Vagina (tissue), 2 donors: ENCODE data around the gene CASTOR2. TPM values are rescaled to one million over a fixed set of nuclear protein-coding genes. Genes with fewer than 3 reads are reported as not detected.
"Not testable (repeated sequence)": the region's sequence is repeated elsewhere in the genome, so short reads cannot be mapped to it uniquely, and the experiment has no call there.

Experiments used
- DNase-seq, 2 donors: peaks; one replicate each; pipeline ENCODE4 v3.0.0-alpha.2; 2017; ENCODE audit errors: extremely low spot score in 2 of 2
- H3K27ac ChIP-seq: fragments of 200-600 bp; sonication (generic); one replicate; pipeline ENCODE4 v1.5.1; 2019
- H3K27me3 ChIP-seq: fragments of 200-600 bp; sonication (generic); one replicate; pipeline ENCODE4 v1.5.1; 2019
- H3K36me3 ChIP-seq, 2 donors: fragments of 200-600 bp; sonication (generic); one replicate each; pipeline ENCODE4 v1.5.1; 2017 to 2019
- H3K4me1 ChIP-seq: fragments of 200-600 bp; sonication (generic); one replicate; pipeline ENCODE4 v1.5.1; 2019
- H3K4me3 ChIP-seq, 2 donors: fragments of 200-600 bp; sonication (generic); 1 replicate in 1 of 2; 2 replicates in 1 of 2; pipeline ENCODE4 v1.5.1; 2016 to 2019
- H3K9me3 ChIP-seq: fragments of 200-600 bp; sonication (generic); one replicate; pipeline ENCODE4 v1.5.1; 2019
- POLR2A ChIP-seq, 2 donors: fragments of 450-650 bp; IDR thresholded peaks; one replicate each; pipeline ENCODE4 v1.6.1; 2017; ENCODE audit warnings: antibody characterized with exemption in 2 of 2, mild to moderate bottlenecking in 2 of 2, moderate library complexity in 2 of 2
- POLR2AphosphoS5 ChIP-seq, 2 donors: sonication (generic); formaldehyde crosslinking; IDR thresholded peaks; one replicate each; pipeline ENCODE4 v1.9.0; 2017; ENCODE audit warnings: antibody characterized with exemption in 2 of 2, mild to moderate bottlenecking in 2 of 2, low read depth in 1 of 2; ENCODE audit not compliant: insufficient read depth in 1 of 2
- intact Hi-C: fragments of 100-400 bp; cut with DNase I; formaldehyde crosslinking; loops from one replicate; pipeline ENCODE4 v1.15.1; 2023
- total RNA-seq: library from RNA; depleted of rRNA; stranded (reverse); fragments of >200 nt; gene quantifications from one replicate; pipeline ENCODE4 v1.2.3, GENCODE V29; 2016
- TF ChIP-seq, protein P1 (sequence below), 3 experiments: fragments of 450-650 bp in 2 of 3; fragments of 200-600 bp in 1 of 3; sonication (generic) in 1 of 3; IDR thresholded peaks; one replicate each; pipeline ENCODE4 v1.5.1; 2017 to 2019; ENCODE audit warnings: antibody characterized with exemption in 3 of 3, mild to moderate bottlenecking in 2 of 3, moderate library complexity in 2 of 3

The CASTOR2 gene
- total RNA-seq, 1 donor from 2014 or later, result 40.0 TPM

DNA sequence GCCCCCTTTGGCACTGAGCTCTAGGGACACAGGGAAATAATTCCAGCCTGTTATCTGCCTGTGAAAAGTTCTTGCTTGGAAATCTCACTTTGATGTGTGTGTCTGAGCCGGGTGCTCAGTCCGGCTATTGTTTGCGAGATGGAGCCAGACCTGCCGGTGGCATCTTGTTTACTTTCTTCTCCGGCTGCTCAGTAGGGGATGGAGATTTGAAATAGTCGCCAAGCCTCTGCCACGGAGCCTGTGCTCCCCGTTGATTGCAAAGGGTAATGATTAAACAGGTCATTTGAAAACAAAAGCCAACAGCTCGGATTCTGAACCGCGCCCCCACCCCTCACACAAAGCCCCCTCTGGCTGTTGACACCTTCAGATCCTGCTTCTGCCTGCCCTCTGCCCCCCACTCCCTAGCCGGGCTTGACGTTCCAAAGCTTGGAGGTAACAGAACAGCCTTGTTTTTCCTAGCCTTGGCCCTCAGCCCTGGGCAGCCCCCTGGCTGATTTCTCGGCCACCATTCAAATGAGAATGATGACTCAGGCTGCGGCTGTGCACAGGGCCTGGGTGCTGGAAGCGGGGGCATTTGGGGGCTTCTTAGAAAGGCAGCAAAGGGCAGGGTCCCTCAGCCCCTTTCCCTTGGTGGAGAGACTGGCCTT, 1.8 kb downstream of the CASTOR2 start:
- not testable (repeated sequence) for DNase-seq

DNA sequence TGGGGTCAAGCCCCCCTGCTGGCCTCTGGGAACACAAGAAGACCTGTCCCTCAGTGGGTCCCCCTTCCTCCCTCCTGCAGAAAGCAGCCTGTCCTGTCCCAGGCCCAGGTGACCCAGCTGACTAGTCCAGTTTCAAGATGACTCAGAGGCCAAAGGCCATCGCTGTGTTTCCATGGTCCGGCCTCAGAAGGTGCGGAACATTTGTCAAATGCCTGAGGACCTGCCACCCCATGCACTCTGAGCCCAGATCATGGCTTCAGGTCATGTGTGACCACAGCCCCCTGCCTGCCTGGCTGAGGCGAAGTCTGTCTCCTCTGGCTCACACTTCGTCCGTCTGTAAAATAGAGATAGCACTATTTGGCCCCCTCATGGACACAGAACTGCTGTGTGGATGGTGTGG, 2.4 kb downstream of the CASTOR2 start:
- not testable (repeated sequence) for H3K27ac ChIP-seq

More for the DNA sequence above, 1.8 kb downstream of the CASTOR2 start:
- H3K4me3 ChIP-seq, intact Hi-C loops, H3K27ac ChIP-seq, H3K36me3 ChIP-seq, H3K4me1 ChIP-seq, H3K9me3 ChIP-seq, H3K27me3 ChIP-seq: not testable (repeated sequence)

DNA sequence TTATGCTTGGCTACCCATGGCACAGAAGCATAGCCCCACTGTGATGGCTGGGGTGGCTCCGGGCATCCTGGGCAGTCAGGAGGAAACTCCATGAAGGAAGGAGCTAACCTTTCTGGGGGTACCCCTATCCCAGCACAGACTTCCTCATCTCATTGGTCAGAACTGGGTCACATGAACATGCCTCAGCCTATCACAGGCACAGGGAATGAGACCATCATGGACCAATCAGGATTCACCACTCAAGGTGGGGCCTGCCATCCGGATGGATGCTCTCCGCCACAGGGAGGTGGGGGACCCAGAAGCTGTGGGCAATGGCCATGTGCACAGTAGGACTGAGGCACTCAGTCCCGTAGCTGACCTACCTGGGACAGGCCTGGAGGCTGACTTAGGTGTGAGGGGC, 6.9 kb downstream of the CASTOR2 start:
- H3K4me3 ChIP-seq, intact Hi-C loops, DNase-seq, H3K27me3 ChIP-seq, H3K36me3 ChIP-seq, H3K9me3 ChIP-seq, H3K4me1 ChIP-seq, H3K27ac ChIP-seq: not testable (repeated sequence)

More for the DNA sequence above, 2.4 kb downstream of the CASTOR2 start:
- H3K9me3 ChIP-seq, H3K4me1 ChIP-seq, H3K36me3 ChIP-seq, DNase-seq, H3K27me3 ChIP-seq, H3K4me3 ChIP-seq, intact Hi-C loops: not testable (repeated sequence)

DNA sequence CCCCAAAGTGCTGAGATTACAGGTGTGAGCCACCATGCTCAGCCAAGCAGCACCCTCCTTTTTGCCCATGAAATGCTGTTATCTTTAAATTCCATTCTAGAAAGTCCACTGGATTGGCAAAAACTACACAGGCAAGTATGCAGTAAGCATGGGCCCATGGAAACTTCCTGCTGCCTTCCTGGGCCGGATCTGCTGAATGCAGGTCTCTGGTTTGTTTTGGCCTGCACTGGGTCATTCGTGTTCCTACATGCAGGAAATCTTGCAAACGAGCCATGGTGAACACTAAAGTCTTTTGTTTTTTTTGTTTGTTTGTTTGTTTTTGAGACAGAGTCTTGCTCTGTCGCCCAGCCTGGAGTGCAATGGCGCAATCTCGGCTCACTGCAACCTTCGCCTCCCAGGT, 7.9 kb downstream of the CASTOR2 start:
- H3K9me3 ChIP-seq, intact Hi-C loops, H3K27me3 ChIP-seq, H3K36me3 ChIP-seq, DNase-seq, H3K4me1 ChIP-seq, H3K27ac ChIP-seq, H3K4me3 ChIP-seq: not testable (repeated sequence)

DNA sequence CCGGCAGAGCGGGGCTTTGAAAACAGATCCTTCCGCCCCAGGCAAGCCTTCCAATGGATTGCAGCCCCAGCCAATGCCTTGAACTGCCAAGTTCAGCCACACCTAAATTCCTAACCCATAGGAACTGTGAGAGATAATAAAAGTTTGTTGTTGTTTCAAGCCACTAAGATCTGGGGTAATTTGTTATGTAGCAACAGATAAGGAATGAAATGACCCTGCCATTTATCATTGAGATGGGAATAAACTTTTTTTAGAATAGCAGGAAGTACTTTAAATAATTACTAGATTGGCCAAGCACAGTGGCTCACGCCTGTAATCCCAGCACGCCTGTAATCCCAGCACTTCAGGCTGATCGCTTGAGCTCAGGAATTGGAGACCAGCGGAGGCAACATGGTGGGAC, 11.5 kb downstream of the CASTOR2 start:
- H3K27ac ChIP-seq, DNase-seq, H3K27me3 ChIP-seq, H3K9me3 ChIP-seq, H3K4me1 ChIP-seq, H3K36me3 ChIP-seq, H3K4me3 ChIP-seq, intact Hi-C loops: not testable (repeated sequence)

DNA sequence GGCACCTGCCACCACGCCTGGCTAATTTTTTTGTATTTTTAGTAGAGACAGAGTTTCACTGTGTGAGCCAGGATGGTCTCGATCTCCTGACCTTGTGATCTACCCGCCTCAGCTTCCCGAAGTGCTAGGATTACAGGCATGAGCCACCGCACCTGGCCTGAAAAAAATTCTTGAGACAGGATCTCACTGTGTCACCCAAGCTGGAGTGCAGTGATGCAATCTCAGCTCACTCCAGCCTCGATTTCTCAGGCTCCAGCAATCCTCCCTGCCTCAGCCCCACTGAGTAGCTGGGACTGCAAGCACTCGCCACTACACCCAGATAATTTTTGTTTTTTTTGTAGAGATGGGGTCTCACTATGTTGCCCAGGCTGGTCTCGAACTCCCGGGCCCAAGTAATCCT, 13.0 kb downstream of the CASTOR2 start:
- H3K36me3 ChIP-seq, H3K27me3 ChIP-seq, H3K27ac ChIP-seq, DNase-seq, H3K4me1 ChIP-seq, H3K4me3 ChIP-seq, H3K9me3 ChIP-seq, intact Hi-C loops: not testable (repeated sequence)

DNA sequence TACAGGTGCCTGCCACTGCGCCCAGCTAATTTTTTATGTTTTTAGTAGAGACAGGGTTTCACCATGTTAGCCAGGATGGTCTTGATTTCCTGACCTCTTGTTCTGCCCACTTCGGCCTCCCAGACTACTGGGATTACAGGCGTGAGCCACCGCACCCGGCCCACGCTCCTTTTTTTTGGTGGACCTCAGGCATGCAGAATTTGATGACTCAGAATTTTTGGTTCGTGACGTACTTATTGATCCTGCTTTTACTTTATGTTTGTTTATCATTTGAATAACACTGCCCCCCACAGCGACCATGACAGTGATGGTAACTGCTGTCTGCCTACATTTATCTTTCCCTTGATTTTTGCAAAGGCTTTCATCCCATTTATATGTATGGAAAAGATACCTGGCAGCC, 23.9 kb downstream of the CASTOR2 start:
- intact Hi-C loops, H3K36me3 ChIP-seq, H3K4me1 ChIP-seq, H3K27ac ChIP-seq, H3K27me3 ChIP-seq, DNase-seq, H3K4me3 ChIP-seq, H3K9me3 ChIP-seq: not testable (repeated sequence)

DNA sequence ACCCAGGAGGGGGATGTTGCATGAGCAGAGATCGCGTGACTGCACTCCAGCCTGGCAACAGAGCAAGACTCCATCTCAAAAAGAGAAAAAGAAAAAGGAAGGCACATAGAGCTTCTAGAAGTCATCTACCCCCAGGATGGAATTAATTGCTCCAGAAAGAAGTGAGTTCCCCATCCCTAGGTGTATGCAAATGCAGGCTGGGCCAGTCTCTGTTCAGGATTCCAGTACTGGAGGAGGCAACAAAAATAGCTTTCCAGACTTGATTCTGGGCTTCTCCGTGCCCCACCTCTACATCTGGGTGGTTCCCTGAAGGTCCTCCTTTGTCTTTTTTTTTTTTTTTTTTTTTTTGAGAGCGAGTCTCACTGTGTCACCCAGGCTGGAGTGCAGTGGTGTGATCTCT, 28.6 kb downstream of the CASTOR2 start:
- Histone ChIP-seq H3K27ac (peak overlapping the region; percentile 65), H3K4me1 (peaks cover 32% of the 10 kb centered on the region), H3K27me3 (no peaks in the 10 kb centered on the region), H3K9me3 (no peaks in the 10 kb centered on the region), H3K4me3 (no peak overlapping the region), H3K36me3 (no peaks in the 10 kb centered on the region)
- no peak for DNase-seq
- TF ChIP-seq POLR2AphosphoS5 (IDR thresholded peaks at IDR 0.05; ENCODE audit: insufficient read depth in 1 of 2, low read depth in 1 of 2) (no peak), POLR2A (IDR thresholded peaks at IDR 0.05) (no peak)
- TF ChIP-seq, protein P1, sequence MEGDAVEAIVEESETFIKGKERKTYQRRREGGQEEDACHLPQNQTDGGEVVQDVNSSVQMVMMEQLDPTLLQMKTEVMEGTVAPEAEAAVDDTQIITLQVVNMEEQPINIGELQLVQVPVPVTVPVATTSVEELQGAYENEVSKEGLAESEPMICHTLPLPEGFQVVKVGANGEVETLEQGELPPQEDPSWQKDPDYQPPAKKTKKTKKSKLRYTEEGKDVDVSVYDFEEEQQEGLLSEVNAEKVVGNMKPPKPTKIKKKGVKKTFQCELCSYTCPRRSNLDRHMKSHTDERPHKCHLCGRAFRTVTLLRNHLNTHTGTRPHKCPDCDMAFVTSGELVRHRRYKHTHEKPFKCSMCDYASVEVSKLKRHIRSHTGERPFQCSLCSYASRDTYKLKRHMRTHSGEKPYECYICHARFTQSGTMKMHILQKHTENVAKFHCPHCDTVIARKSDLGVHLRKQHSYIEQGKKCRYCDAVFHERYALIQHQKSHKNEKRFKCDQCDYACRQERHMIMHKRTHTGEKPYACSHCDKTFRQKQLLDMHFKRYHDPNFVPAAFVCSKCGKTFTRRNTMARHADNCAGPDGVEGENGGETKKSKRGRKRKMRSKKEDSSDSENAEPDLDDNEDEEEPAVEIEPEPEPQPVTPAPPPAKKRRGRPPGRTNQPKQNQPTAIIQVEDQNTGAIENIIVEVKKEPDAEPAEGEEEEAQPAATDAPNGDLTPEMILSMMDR (IDR thresholded peaks at IDR 0.05), result no peak
- intact Hi-C loops, result no loop called here

DNA sequence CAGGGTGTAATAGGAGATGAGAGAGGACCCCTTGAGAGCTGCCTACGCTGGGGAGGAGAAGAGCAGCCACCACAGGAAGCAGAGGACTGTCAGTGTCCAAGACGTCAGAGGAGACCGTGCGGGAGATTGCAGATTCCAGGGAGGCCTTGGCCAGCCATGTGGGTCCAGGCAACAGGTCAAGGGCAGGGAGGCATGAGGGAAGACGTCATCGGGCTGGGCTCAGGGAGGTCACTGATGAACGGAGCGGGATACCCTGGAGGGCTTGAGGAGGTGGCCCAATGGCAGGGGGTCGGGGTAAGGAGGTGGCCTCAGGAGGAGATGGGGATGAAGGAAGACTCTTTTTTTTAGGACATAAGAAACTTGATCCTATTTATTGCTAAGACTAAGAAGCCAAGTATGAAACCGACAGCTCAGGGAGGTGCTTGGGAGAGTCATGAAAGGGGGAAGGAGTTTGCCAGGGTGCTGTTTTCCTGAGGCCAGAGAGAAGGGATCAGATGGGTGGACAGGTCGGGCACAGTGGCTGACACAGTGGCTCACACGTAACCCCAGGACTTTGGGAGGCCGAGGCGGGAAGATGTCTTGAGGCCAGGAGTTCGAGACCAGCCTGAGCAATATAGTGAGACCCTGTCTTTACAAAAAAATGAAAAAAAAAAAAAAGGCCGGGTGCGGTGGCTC, 30.5 kb downstream of the CASTOR2 start:
- H3K9me3 ChIP-seq, H3K36me3 ChIP-seq, H3K27me3 ChIP-seq, intact Hi-C loops, DNase-seq, H3K4me3 ChIP-seq: not testable (repeated sequence)
- Histone ChIP-seq H3K27ac (peak overlapping the region; percentile 65), H3K4me1 (peaks cover 34% of the 10 kb centered on the region)

DNA sequence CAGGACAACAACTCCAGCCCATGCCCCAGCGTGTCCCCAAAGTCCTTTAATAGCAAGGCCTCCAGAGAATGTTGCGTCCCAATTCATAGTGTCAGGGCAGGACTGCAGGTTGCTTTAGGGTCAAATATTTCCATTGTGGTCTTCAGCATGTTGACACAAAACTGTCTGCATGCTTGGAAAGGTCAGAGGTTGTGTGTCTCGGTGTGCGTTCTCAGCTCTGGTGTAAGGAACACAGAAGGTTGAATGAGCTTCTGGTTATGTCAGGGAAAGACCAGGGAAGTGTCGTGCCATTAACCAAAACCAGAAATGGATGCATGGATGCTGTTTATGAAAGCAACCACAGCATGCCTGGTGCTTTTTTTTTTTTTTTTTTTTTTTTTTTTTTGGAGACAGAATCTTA, 31.9 kb downstream of the CASTOR2 start:
- H3K4me3 ChIP-seq, intact Hi-C loops, H3K27me3 ChIP-seq, H3K36me3 ChIP-seq, DNase-seq, H3K9me3 ChIP-seq: not testable (repeated sequence)
- Histone ChIP-seq H3K4me1 (peaks cover 44% of the 10 kb centered on the region), H3K27ac (peak overlapping the region; percentile 65)

DNA sequence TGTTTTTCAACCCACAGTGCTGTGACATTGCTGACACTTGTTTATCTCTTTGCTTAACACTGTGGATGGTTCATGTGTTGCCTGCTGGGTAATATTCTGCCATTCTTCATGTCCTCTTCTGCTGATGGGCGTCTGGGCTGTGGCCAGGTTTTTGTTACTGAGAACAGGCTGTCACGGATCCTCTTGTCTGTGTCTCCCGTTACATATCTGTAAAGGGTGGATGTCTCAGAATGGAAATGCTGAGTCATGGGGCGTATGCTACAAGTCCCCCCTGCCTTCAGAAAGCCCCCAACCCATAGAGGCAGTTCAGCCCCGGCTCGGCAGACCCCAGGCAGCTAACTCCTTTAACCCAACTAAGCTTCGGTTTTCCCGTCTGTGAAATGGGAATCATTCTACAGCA, 33.3 kb downstream of the CASTOR2 start:
- intact Hi-C loops, H3K27ac ChIP-seq, H3K36me3 ChIP-seq, H3K9me3 ChIP-seq, DNase-seq, H3K4me3 ChIP-seq, H3K27me3 ChIP-seq: not testable (repeated sequence)
- peaks cover 44% of the 10 kb centered on the region for H3K4me1 ChIP-seq

DNA sequence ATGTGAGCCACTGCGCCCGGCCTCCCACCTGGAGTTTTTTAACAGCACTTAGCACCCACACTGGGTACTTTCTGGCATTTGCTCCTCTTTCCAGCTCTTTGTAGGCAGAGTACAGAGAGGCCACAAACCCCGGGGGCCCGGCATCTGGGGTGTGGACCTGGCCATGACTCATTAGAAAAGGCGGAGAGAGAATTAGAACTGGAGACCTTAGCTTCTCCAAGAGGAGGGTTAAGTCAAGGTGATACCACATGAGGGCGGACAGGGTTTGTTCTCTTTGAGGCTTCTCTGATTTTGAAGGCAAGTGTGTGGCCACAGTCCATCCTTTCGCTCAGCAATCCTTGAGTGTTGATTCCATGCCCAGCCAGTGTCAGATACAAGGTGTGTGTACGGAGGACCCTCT, 36.9 kb downstream of the CASTOR2 start:
- DNase-seq, H3K9me3 ChIP-seq, H3K27ac ChIP-seq, intact Hi-C loops, H3K36me3 ChIP-seq, H3K4me3 ChIP-seq, H3K27me3 ChIP-seq: not testable (repeated sequence)
- H3K4me1 ChIP-seq, result peaks cover 22% of the 10 kb centered on the region
